Stimulated activated effector memory CD8-positive, alpha-beta T cell treated with anti-CD3 and anti-CD28 coated beads, Interleukin-12 subunit alpha, Interleukin-12 subunit beta, amount 100 ng/mL, for 72 hours (primary cell): ENCODE measurements around the gene ANTXR1.

Source experiments
- ATAC-seq: fragments of 150-1000 bp; cut with Tn5 transposase; 2 replicates; pipeline ENCODE4 v1.10.0; 2021
- DNase-seq, 2 donors: peaks; one replicate each; pipeline ENCODE4 v3.0.0; 2021 to 2022; ENCODE audit warnings: low spot score in 2 of 2
- H3K27ac Mint-ChIP-seq: one replicate; pipeline ENCODE4 v1.8.0; 2022; ENCODE audit warnings: mild to moderate bottlenecking, mixed read lengths
- H3K36me3 Mint-ChIP-seq: one replicate; pipeline ENCODE4 v1.8.0; 2022; ENCODE audit warnings: mild to moderate bottlenecking, mixed read lengths
- H3K4me1 Mint-ChIP-seq: one replicate; pipeline ENCODE4 v1.8.0; 2022; ENCODE audit warnings: mixed read lengths
- H3K4me3 Mint-ChIP-seq: one replicate; pipeline ENCODE4 v1.8.0; 2022; ENCODE audit warnings: mild to moderate bottlenecking, mixed read lengths
- H3K9me3 Mint-ChIP-seq: one replicate; pipeline ENCODE4 v1.8.0; 2022; ENCODE audit warnings: mixed read lengths

ANTXR1 gene

GRCh38 chr2:69133898-69134297 lies 120.9 kb downstream of the ANTXR1 start:
- no peaks in the 10 kb centered on the region for H3K9me3 Mint-ChIP-seq
- no peak for DNase-seq
- H3K4me1 Mint-ChIP-seq = no peaks in the 10 kb centered on the region
- H3K4me3 Mint-ChIP-seq = no peak overlapping the region
- H3K27ac Mint-ChIP-seq = no peak overlapping the region
- ATAC-seq = no peak
- no peaks in the 10 kb centered on the region for H3K36me3 Mint-ChIP-seq

GRCh38 chr2:69134306-69134945 lies 121.4 kb downstream of the ANTXR1 start:
- no peak for DNase-seq
- H3K9me3 Mint-ChIP-seq = no peaks in the 10 kb centered on the region
- no peaks in the 10 kb centered on the region for H3K4me1 Mint-ChIP-seq
- no peaks in the 10 kb centered on the region for H3K36me3 Mint-ChIP-seq
- H3K4me3 Mint-ChIP-seq = no peak overlapping the region
- ATAC-seq = no peak
- H3K27ac Mint-ChIP-seq = no peak overlapping the region

- Mint-ChIP-seq H3K4me3 (no peak overlapping the region), H3K36me3 (no peaks in the 10 kb centered on the region), H3K4me1 (no peaks in the 10 kb centered on the region), H3K27ac (no peak overlapping the region), H3K9me3 (no peaks in the 10 kb centered on the region)
- ATAC-seq (no peak), DNase-seq (no peak)
Measured at GRCh38 chr2:69138247-69138772, 125.3 kb downstream of the ANTXR1 start.

GRCh38 chr2:69138793-69139459 lies 125.9 kb downstream of the ANTXR1 start:
- DNase-seq (no peak), ATAC-seq (no peak)
- Mint-ChIP-seq H3K36me3 (no peaks in the 10 kb centered on the region), H3K9me3 (no peaks in the 10 kb centered on the region), H3K27ac (no peak overlapping the region), H3K4me3 (no peak overlapping the region), H3K4me1 (no peaks in the 10 kb centered on the region)

GRCh38 chr2:69139778-69140670 lies 127.0 kb downstream of the ANTXR1 start:
- ATAC-seq = no peak
- Mint-ChIP-seq H3K4me1 (no peaks in the 10 kb centered on the region), H3K4me3 (no peak overlapping the region), H3K27ac (no peak overlapping the region), H3K9me3 (no peaks in the 10 kb centered on the region), H3K36me3 (no peaks in the 10 kb centered on the region)
- DNase-seq = no peak

- H3K27ac Mint-ChIP-seq = no peak overlapping the region
- H3K9me3 Mint-ChIP-seq = no peaks in the 10 kb centered on the region
- H3K4me1 Mint-ChIP-seq = no peaks in the 10 kb centered on the region
- no peak overlapping the region for H3K4me3 Mint-ChIP-seq
- DNase-seq (no peak), ATAC-seq (no peak)
- no peaks in the 10 kb centered on the region for H3K36me3 Mint-ChIP-seq
Measured at GRCh38 chr2:69141061-69141460, 128.1 kb downstream of the ANTXR1 start.

GRCh38 chr2:69143748-69144360 lies 130.9 kb downstream of the ANTXR1 start:
- H3K4me1 Mint-ChIP-seq = no peaks in the 10 kb centered on the region
- DNase-seq = no peak
- H3K9me3 Mint-ChIP-seq = no peaks in the 10 kb centered on the region
- H3K27ac Mint-ChIP-seq = no peak overlapping the region
- no peak overlapping the region for H3K4me3 Mint-ChIP-seq
- no peak for ATAC-seq
- H3K36me3 Mint-ChIP-seq = no peaks in the 10 kb centered on the region

GRCh38 chr2:69145204-69145603 lies 132.2 kb downstream of the ANTXR1 start:
- DNase-seq (no peak), ATAC-seq (no peak)
- Mint-ChIP-seq H3K27ac (no peak overlapping the region), H3K9me3 (no peaks in the 10 kb centered on the region), H3K4me1 (no peaks in the 10 kb centered on the region), H3K4me3 (no peak overlapping the region), H3K36me3 (no peaks in the 10 kb centered on the region)

- H3K4me1 Mint-ChIP-seq = no peaks in the 10 kb centered on the region
- H3K27ac Mint-ChIP-seq = no peak overlapping the region
- no peaks in the 10 kb centered on the region for H3K36me3 Mint-ChIP-seq
- DNase-seq (no peak), ATAC-seq (peak; percentile 6)
- no peaks in the 10 kb centered on the region for H3K9me3 Mint-ChIP-seq
- H3K4me3 Mint-ChIP-seq = no peak overlapping the region
Measured at GRCh38 chr2:69147841-69148533, 135.0 kb downstream of the ANTXR1 start.

GRCh38 chr2:69149631-69150215 lies 136.7 kb downstream of the ANTXR1 start:
- ATAC-seq (no peak), DNase-seq (no peak)
- no peaks in the 10 kb centered on the region for H3K36me3 Mint-ChIP-seq
- H3K9me3 Mint-ChIP-seq = no peaks in the 10 kb centered on the region
- no peak overlapping the region for H3K4me3 Mint-ChIP-seq
- H3K27ac Mint-ChIP-seq = no peak overlapping the region
- no peaks in the 10 kb centered on the region for H3K4me1 Mint-ChIP-seq

GRCh38 chr2:69151931-69152330 lies 139.0 kb downstream of the ANTXR1 start:
- Mint-ChIP-seq H3K27ac (no peak overlapping the region), H3K4me3 (no peak overlapping the region), H3K36me3 (no peaks in the 10 kb centered on the region), H3K4me1 (no peaks in the 10 kb centered on the region), H3K9me3 (no peaks in the 10 kb centered on the region)
- no peak for DNase-seq
- no peak for ATAC-seq

- ATAC-seq = no peak
- H3K27ac Mint-ChIP-seq = no peak overlapping the region
- H3K4me1 Mint-ChIP-seq = no peaks in the 10 kb centered on the region
- no peaks in the 10 kb centered on the region for H3K9me3 Mint-ChIP-seq
- H3K36me3 Mint-ChIP-seq = no peaks in the 10 kb centered on the region
- no peak for DNase-seq
- H3K4me3 Mint-ChIP-seq = no peak overlapping the region
Measured at GRCh38 chr2:69152847-69153583, 140.0 kb downstream of the ANTXR1 start.

- DNase-seq = no peak
- Mint-ChIP-seq H3K27ac (no peak overlapping the region), H3K36me3 (no peaks in the 10 kb centered on the region), H3K4me1 (no peaks in the 10 kb centered on the region), H3K4me3 (no peak overlapping the region), H3K9me3 (no peaks in the 10 kb centered on the region)
- ATAC-seq = no peak
Measured at GRCh38 chr2:69154106-69154505, 141.1 kb downstream of the ANTXR1 start.

GRCh38 chr2:69156624-69157023 lies 143.6 kb downstream of the ANTXR1 start:
- H3K27ac Mint-ChIP-seq = no peak overlapping the region
- H3K9me3 Mint-ChIP-seq = no peaks in the 10 kb centered on the region
- DNase-seq (no peak), ATAC-seq (no peak)
- no peaks in the 10 kb centered on the region for H3K4me1 Mint-ChIP-seq
- no peaks in the 10 kb centered on the region for H3K36me3 Mint-ChIP-seq
- H3K4me3 Mint-ChIP-seq = no peak overlapping the region
